GM12865 (cell line): ENCODE measurements around the gene UCHL1.

Experiments used
- DNase-seq: peaks from one replicate; pipeline ENCODE4 v3.0.0; 2010; ENCODE audit warnings: low read depth
- H3K4me3 ChIP-seq: 2 replicates; pipeline ENCODE4 v1.5.1; 2011; ENCODE audit warnings: mild to moderate bottlenecking, low read depth, low read length, control low read depth
- CTCF ChIP-seq: IDR thresholded peaks from 2 replicates; pipeline ENCODE4 v1.5.1; 2011; ENCODE audit warnings: low read length, control low read depth, low read depth, inconsistent platforms; ENCODE audit not compliant: insufficient read depth; ENCODE audit errors: missing control alignments

The UCHL1 gene

GRCh38 chr4:41232856-41233255, 23.9 kb upstream of the UCHL1 start:
- no peak overlapping the region for H3K4me3 ChIP-seq
- no peak for TF ChIP-seq CTCF
- DNase-seq: no peak

DNA sequence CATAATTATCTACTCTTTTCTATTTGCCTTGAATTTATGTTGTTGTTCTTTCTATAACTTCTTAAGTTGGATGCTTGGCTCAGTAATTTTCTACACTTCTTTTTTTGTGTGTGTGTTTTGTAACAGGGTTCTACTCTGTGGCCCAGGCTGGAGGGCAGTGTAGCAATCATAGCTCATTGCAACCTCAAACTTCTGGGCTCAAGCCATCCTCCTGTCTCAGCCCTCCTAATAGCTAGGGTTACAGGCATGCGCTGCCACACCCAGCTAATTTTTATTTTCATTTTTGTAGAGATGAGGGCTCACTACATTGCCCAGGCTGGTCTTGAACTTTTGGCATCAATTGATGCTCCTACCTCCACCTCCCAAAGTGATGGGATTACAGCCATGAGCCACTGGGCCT, 20.7 kb upstream of the UCHL1 start:
- no peak overlapping the region for H3K4me3 ChIP-seq
- DNase-seq: no peak
- TF ChIP-seq CTCF: no peak

- no peak overlapping the region for H3K4me3 ChIP-seq
- DNase-seq: no peak
- TF ChIP-seq CTCF: no peak
Measured at GRCh38 chr4:41236508-41236907, 20.2 kb upstream of the UCHL1 start.

GRCh38 chr4:41241919-41242318, 14.8 kb upstream of the UCHL1 start:
- H3K4me3 ChIP-seq: no peak overlapping the region
- no peak for DNase-seq
- no peak for TF ChIP-seq CTCF

DNA sequence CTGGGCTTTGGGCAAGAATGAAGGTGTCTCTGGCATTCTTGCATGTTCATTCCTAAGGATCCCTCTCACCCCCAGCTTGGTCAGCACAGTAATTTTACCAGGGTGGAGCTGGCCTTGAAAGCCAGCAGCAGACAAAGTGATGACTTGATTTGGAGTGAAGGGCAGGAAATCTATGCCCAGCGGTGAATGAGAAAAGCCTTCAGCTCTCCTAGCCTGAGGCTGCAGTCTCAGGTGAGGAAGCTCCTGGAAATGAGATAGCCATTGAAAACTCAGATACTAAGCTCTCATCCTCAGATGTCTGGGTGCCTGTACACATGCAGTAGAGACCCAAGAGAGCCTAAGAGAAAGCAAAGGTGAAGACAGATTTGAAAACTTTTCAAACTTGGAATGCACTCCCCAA, 10.7 kb upstream of the UCHL1 start:
- no peak for TF ChIP-seq CTCF
- DNase-seq: no peak
- no peak overlapping the region for H3K4me3 ChIP-seq

DNA sequence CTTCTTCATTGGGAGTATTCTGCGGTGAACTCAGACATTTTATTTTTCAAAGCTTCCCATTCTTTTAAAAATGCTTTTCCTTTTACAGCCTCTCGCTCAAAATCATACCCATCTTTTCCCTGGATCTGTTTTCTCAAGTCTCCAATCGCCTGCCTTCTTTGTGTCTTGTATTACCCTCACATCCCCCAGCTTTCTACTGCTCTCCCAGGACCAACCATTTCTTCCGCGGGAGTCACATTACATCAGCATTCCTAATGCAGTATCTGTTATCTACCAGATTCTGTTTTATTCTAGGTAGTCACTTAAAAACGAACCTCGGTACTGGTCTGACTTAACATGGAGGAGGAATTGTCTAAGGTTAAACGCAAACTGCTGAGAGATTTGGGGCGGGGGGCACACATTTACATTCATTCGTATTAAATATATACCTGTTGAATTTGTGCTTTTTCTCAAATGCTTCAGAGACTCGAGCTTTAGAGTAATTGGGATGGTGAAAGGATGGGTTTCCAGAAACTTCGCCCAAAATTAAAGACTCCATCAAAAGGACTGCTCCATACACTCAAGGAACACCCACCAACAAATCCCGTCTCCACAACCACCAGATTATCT, 493 bp upstream of the UCHL1 start:
- no peak for DNase-seq
- H3K4me3 ChIP-seq: peak overlapping the region; percentile 62
- no peak for TF ChIP-seq CTCF

- no peak for TF ChIP-seq CTCF
- peak overlapping the region; percentile 62 for H3K4me3 ChIP-seq
- peak; percentile 79 for DNase-seq
Measured at GRCh38 chr4:41257257-41257901, 651 bp downstream of the UCHL1 start.
